ENCODE measurements around the gene HOXD10.

HOXD10 gene

DNA sequence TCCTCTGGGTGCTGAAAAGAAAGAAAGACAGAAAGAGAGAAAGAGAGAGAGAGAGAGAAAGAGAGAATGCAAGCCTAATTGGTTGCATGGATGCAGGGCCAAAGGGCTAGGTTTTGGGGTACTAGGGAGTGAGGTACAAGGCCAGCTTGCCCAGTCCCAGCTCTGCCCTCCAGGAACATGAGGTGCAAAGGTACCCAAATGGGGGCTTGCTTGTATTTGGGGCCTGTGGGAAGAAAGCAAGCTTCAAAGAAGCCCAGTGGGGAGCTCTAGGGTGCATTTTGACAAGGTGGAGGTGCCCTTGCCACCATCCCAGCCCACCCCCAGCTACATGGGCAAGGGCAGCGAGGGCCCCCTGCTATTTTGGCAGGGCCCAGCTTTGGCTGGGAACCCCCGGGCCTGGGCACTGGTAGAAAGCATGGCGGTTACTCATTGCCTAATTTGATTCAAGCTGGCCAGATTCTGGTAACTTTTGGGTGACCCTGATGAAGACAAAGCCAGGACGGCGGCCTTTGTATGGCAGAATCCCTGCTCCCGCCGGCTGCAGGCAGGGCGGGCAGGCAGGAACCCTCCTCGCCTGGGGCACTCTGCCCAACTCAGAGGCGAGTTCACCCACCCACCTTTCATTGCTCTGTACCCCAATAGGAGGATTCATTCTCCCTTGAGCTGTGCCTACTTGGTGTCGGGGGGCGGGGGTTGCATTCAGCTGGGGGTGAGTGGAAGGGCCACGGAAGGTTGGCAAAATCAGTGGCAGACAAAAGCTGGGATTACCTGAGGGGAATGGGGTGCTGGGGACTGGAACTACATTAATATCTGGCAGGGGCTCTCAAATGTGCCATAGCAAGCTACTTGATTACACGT, 34.2 kb downstream of the HOXD10 start:
- TF ChIP-seq ZFX (IDR thresholded peaks at IDR 0.05) = no peak
- TF ChIP-seq, protein P1, sequence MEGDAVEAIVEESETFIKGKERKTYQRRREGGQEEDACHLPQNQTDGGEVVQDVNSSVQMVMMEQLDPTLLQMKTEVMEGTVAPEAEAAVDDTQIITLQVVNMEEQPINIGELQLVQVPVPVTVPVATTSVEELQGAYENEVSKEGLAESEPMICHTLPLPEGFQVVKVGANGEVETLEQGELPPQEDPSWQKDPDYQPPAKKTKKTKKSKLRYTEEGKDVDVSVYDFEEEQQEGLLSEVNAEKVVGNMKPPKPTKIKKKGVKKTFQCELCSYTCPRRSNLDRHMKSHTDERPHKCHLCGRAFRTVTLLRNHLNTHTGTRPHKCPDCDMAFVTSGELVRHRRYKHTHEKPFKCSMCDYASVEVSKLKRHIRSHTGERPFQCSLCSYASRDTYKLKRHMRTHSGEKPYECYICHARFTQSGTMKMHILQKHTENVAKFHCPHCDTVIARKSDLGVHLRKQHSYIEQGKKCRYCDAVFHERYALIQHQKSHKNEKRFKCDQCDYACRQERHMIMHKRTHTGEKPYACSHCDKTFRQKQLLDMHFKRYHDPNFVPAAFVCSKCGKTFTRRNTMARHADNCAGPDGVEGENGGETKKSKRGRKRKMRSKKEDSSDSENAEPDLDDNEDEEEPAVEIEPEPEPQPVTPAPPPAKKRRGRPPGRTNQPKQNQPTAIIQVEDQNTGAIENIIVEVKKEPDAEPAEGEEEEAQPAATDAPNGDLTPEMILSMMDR (conservative IDR thresholded peaks at IDR 0.05) = no peak
- no peak overlapping the region for H3K27ac ChIP-seq

DNA sequence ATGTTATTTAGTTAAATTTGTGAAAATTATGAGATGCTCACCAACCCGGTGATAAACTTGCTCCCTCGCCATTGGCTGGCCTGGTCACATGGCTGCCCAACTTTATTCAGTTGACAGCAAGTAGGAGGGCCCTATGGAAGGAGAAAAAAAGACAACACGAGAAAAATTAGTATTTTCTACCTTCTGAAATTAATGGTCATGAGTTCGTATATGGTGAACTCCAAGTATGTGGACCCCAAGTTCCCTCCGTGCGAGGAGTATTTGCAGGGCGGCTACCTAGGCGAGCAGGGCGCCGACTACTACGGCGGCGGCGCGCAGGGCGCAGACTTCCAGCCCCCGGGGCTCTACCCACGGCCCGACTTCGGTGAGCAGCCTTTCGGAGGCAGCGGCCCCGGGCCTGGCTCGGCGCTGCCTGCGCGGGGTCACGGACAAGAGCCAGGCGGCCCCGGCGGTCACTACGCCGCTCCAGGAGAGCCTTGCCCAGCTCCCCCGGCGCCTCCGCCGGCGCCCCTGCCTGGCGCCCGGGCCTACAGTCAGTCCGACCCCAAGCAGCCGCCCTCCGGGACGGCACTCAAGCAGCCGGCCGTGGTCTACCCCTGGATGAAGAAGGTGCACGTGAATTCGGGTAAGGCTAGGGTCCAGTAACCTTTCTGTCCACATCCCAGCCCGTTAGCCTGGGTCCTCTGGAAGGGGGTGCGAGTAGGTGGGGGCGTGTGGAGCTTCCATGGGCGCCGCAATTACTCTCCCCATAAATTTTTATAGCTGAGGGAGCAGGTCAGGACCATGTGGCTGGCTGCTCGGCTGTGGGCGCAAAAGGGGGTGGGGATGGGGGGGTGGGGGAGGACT, 35.1 kb downstream of the HOXD10 start, which contains the start of gene HOXD4:
TSS of gene HOXD4 (plus strand) at position 109 of the 846 bp plus-strand sequence. CDS start at position 193, 84 bp downstream.
- TF ChIP-seq, protein P1 (conservative IDR thresholded peaks at IDR 0.05) = no peak
- TF ChIP-seq ZFX (IDR thresholded peaks at IDR 0.05) = no peak
- H3K27ac ChIP-seq = no peak within 1 kb of the TSS

DNA sequence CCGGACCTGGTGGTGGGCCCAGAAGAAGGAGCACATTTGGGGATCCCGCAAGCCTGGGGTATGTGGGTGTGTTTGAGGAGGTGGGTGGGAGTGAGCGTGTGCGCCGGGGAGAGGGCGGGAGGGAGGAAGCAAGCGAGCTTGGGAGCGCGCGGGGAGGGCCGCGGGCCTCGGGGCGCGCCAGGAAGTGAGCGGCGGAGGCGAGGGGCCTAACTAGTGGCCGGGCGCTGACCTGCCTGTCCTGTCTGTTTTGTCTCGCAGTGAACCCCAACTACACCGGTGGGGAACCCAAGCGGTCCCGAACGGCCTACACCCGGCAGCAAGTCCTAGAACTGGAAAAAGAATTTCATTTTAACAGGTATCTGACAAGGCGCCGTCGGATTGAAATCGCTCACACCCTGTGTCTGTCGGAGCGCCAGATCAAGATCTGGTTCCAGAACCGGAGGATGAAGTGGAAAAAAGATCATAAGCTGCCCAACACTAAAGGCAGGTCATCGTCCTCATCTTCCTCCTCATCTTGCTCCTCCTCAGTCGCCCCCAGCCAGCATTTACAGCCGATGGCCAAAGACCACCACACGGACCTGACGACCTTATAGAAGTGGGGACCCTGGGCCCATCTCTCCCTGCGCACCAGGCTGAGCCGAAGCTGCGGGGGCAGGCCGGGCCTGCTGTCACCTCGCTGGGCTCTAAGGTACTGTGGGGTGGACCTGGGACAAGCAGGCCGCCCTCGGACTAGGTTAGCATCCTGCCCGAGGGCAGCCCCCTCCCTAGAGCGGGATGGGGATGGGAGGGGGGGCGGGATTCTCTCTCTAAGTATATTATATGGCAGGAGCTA, 36.0 kb downstream of the HOXD10 start:
- no peak for TF ChIP-seq ZFX (IDR thresholded peaks at IDR 0.05)
- TF ChIP-seq, protein P1 (conservative IDR thresholded peaks at IDR 0.05) = no peak
- H3K27ac ChIP-seq = no peak overlapping the region

DNA sequence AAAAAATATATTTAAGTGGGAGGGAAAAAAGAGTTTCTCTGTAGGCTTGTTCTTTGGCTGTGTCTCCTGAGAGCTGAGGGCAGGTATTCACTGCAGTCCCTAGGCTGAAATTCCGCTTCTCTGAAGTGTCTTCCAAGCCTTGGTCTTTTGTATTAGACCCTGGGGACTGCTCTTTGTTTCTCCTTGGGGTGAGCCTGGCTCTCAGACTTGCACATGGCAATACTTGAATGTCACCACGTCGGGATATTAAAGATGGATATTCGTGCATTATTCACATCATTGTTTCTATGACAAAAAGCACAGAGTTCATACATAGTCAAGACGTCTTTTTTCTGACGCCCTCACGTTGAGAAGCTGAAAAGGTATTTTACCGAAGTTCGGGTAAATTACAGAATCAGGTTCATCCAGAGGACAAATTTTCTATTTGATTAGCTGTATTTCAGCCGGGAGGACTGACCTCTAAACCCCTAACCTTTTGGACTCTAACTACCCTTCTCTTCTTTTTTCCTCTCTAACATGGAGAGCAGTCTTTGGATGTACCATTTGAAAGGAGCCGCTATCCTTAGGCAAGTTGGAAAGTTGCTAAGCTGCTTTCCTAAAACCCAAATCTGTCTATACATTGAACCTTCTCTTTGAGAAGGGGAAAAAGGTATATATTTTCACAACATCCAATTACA, 38.1 kb downstream of the HOXD10 start:
- TF ChIP-seq, protein P1 (conservative IDR thresholded peaks at IDR 0.05) = no peak
- no peak for TF ChIP-seq ZFX (IDR thresholded peaks at IDR 0.05)

DNA sequence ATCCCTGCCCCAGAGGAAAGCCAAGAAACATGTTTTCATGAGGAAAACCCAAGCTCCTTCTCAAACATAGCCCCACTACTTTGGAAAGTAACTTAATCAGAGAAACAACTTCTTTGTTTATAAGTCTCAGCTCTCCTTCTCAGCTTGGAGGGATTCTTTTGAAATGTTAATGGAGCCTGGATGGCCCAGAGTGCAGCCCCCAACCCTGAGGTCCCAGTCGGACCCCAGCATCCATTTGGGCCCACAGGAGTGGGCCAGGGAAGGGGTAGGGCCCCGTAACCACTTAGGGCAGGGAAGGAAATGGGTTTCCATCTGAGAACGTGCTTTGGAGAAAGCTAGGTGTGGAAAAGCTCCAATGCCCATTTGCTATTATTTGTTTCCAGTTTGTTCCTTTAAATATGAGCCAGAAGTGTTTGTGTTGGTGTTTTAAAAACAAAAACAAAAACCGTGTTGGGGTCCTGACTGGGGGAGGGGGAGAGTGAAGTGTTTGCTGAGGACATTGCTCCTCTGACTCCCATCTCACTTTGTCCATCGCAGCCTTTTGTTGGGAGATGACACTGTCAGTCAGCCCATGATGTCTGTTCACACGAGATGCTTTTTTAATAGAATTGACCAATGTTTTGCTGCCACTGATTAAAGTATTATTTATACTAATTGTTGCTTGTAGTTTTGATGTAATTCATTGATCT, 38.9 kb downstream of the HOXD10 start:
- H3K27ac ChIP-seq = no peak overlapping the region
- TF ChIP-seq, protein P1 (conservative IDR thresholded peaks at IDR 0.05) = no peak
- TF ChIP-seq ZFX (IDR thresholded peaks at IDR 0.05) = no peak

More for the DNA sequence above, 38.1 kb downstream of the HOXD10 start:
- H3K27ac ChIP-seq = no peak overlapping the region

DNA sequence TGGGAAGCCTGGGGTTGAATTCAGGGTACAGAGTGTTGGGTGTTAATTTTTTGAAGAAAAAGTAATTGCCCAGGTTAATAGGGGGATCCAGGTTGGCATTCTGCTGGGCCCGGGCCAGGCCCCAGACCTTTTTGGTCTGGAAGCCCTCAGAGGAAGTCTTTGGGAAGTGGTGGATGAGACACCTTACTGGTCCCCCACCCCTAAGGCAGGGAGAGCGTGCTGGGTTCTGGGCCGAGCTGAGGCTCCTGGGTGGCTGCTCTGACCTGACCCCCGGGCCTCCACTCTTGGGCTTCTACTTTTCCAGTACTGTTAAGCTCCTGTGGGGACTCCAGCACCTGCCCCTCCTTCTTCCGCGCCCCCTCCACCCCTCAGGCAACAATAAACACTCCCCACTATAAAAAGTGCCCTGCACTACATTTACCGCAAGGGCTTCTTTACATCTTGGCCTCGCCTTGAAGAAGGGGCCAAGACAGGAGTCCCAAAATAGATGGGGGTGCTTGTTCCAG, 39.8 kb downstream of the HOXD10 start:
- no peak overlapping the region for H3K27ac ChIP-seq
- TF ChIP-seq, protein P1 (conservative IDR thresholded peaks at IDR 0.05) = no peak
- no peak for TF ChIP-seq ZFX (IDR thresholded peaks at IDR 0.05)
